Sigmoid colon (tissue), 7 donors: ENCODE measurements around the gene KDF1. TPM values are rescaled to one million over a fixed set of nuclear protein-coding genes. Genes with fewer than 3 reads are reported as not detected.

Experiments used
- DNase-seq: peaks from one replicate; pipeline ENCODE4 v3.0.0-alpha.2; 2019
- H3K27ac ChIP-seq, 4 donors: fragments of 200-600 bp; sonication (generic); one replicate each; pipeline ENCODE4 v1.5.1; 2016 to 2019; ENCODE audit warnings: mild to moderate bottlenecking in 1 of 4
- H3K27me3 ChIP-seq, 3 donors: fragments of 200-600 bp; sonication (generic); one replicate each; pipeline ENCODE4 v1.5.1; 2019; ENCODE audit warnings: mild to moderate bottlenecking in 1 of 3
- H3K36me3 ChIP-seq, 4 donors: fragments of 200-600 bp; sonication (generic); one replicate each; pipeline ENCODE4 v1.5.1; 2016 to 2019
- H3K4me1 ChIP-seq, 4 donors: fragments of 200-600 bp; sonication (generic); one replicate each; pipeline ENCODE4 v1.5.1; 2017 to 2019
- H3K4me3 ChIP-seq, 4 donors: fragments of 200-600 bp; sonication (generic); one replicate each; pipeline ENCODE4 v1.5.1; 2017 to 2019; ENCODE audit warnings: mild to moderate bottlenecking in 2 of 4, moderate library complexity in 1 of 4
- H3K9me3 ChIP-seq, 4 donors: fragments of 200-600 bp in 3 of 4; sonication (generic) in 3 of 4; one replicate each; pipeline versions ENCODE4 v1.5.1 to v1.6.1; 2013 to 2019
- EP300 ChIP-seq, 4 donors: sonication (generic); formaldehyde crosslinking; IDR thresholded peaks; one replicate each; pipeline ENCODE4 v1.6.1; 2017; ENCODE audit warnings: antibody characterized with exemption in 4 of 4
- POLR2A ChIP-seq, 2 donors: fragments of 450-650 bp; IDR thresholded peaks; one replicate each; pipeline ENCODE4 v1.6.1; 2016; ENCODE audit warnings: antibody characterized with exemption in 2 of 2, mild to moderate bottlenecking in 2 of 2, moderate library complexity in 2 of 2
- POLR2AphosphoS5 ChIP-seq, 4 donors: sonication (generic); formaldehyde crosslinking; IDR thresholded peaks; one replicate each; pipeline ENCODE4 v1.6.1; 2017; ENCODE audit warnings: antibody characterized with exemption in 4 of 4
- WGBS, 2 donors: extraction: QIAGEN DNeasy Blood & Tissue Kit; methylation state at CpG; one replicate each; pipeline ENCODE4 v1.1.7; 2013; 5-methylcytosine and 5-hydroxymethylcytosine counted together
- intact Hi-C: fragments of 100-400 bp; cut with DNase I; formaldehyde crosslinking; loops from one replicate; pipeline ENCODE4 v1.15.1; 2023
- polyA plus RNA-seq, 3 donors: library from polyadenylated mRNA; stranded (reverse); fragments of 200-250 nt; gene quantifications; one replicate each; pipeline ENCODE4 v1.2.3, GENCODE V29; 2013
- total RNA-seq, 4 donors: library from RNA; depleted of rRNA; stranded (reverse); fragments of >200 nt; gene quantifications; one replicate each; pipeline ENCODE4 v1.1.0, GENCODE V29; 2016
- TF ChIP-seq, protein P1 (sequence below), 4 experiments: fragments of 450-650 bp in 3 of 4; fragments of 200-600 bp in 1 of 4; IDR thresholded peaks; one replicate each; pipeline ENCODE4 v1.5.1; 2016 to 2019; ENCODE audit warnings: antibody characterized with exemption in 4 of 4, mild to moderate bottlenecking in 3 of 4, moderate library complexity in 2 of 4
- donor health status: healthy with polysubstance abuse.
- donor health status: Bipolar disorder and iron deficiency.
- donor health status: healthy.

Gene KDF1
- total and polyA plus RNA-seq, 7 donors: 15.0 to 26.8 (median 20.4) TPM; not detected in 4

DNA sequence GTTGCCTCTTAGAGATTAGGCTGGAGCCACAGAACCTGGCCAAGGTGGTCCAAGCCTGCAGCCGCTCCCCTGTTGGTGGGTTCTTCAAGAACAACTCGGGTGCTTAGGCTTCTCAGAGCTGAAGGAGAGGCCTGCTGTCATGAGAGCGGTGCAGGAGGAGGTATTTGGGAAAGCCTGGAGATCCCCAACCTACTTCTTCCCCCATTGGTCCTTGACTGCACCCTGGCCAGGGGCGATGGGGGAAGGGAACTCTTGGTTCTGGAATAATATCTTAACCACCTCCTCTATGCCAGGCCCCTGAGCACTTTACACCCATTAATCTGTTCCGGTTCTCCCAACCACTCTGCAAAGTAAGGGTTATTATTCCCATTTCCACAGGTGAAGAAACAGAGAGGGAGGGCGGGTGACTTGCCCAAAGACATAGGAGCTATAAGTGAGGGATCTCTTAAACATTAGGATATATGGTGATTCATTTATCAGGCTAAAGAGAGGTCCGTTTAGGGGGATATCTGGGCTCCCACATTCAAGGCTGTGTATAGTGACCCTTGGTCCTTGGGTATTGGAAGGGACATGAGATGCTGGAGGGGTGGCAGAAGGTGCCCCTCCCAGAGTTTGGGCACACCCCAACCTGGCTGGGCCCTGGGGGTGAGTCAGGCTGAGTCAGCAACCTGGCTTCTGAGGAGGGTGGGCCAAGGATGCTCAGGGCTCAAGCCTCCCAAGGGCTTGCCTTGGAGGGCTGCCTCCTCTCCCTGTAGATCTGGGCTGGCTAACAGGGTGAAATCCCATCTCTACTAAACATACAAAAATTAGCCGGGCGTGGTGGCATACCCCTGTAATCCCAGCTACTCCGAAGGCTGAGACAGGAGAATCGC lies 38.4 kb upstream of the KDF1 start:
- no peaks in the 10 kb centered on the region for H3K9me3 ChIP-seq
- no peak overlapping the region for H3K4me3 ChIP-seq
- H3K4me1 ChIP-seq: peaks cover 0 to 90% (median 89%) of the 10 kb centered on the region in 4 donors
- TF ChIP-seq POLR2AphosphoS5 (IDR thresholded peaks at IDR 0.05) (no peak), POLR2A (IDR thresholded peaks at IDR 0.05) (no peak), EP300 (IDR thresholded peaks at IDR 0.05) (no peak)
- TF ChIP-seq, protein P1, sequence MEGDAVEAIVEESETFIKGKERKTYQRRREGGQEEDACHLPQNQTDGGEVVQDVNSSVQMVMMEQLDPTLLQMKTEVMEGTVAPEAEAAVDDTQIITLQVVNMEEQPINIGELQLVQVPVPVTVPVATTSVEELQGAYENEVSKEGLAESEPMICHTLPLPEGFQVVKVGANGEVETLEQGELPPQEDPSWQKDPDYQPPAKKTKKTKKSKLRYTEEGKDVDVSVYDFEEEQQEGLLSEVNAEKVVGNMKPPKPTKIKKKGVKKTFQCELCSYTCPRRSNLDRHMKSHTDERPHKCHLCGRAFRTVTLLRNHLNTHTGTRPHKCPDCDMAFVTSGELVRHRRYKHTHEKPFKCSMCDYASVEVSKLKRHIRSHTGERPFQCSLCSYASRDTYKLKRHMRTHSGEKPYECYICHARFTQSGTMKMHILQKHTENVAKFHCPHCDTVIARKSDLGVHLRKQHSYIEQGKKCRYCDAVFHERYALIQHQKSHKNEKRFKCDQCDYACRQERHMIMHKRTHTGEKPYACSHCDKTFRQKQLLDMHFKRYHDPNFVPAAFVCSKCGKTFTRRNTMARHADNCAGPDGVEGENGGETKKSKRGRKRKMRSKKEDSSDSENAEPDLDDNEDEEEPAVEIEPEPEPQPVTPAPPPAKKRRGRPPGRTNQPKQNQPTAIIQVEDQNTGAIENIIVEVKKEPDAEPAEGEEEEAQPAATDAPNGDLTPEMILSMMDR (IDR thresholded peaks at IDR 0.05): no peak
- peak overlapping the region; percentile 91 to 98 (median 97) for H3K27ac ChIP-seq
- intact Hi-C loops: loop anchor here (1.0 to 10.0 kb wide), 4 partner anchors 34 to 396 kb away; partner anchors contain the start of genes GPR3 and SLC9A1
- H3K36me3 ChIP-seq: peaks cover 0 to 8% (median 0%) of the 10 kb centered on the region in 4 donors
- no peak for DNase-seq
- H3K27me3 ChIP-seq: no peaks in the 10 kb centered on the region
- WGBS, 2 donors: 89 to 92% methylated on average over 11 of the region's 11 CpGs

DNA sequence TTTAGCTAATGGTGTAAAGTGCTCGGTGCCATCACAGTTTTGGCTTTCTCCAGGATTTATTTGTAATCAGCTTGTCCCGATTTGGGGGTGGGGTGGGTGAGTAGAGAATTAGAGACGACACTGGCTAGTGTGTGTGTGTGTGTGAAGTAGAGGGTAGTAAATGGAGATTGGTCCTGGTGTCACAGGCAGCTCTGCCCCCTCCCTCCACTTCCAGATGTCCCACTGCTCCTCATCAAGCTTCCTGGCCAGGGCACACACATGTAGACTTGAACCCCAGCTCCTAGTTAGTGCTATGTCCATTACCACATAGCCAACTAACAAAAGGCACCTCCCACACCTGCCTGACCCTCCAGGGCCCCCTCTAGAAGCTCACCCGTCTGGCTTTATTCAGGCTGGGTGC lies 36.4 kb upstream of the KDF1 start:
- Histone ChIP-seq H3K36me3 (no peaks in the 10 kb centered on the region), H3K27me3 (peaks cover 0 to 15% (median 5%) of the 10 kb centered on the region in 3 donors), H3K4me3 (no peak overlapping the region), H3K9me3 (no peaks in the 10 kb centered on the region), H3K27ac (peak overlapping the region; percentile 91 to 98 (median 97)), H3K4me1 (peaks cover 0 to 82% (median 78%) of the 10 kb centered on the region in 4 donors)
- no peak for DNase-seq
- intact Hi-C loops: loop anchor here (1.0 to 10.0 kb wide), 2 partner anchors 101 to 398 kb away; partner anchors contain the start of gene GPR3
- WGBS, 2 donors: 76 to 85% methylated on average over 4 of the region's 4 CpGs
- no peak for TF ChIP-seq POLR2A (IDR thresholded peaks at IDR 0.05)
- TF ChIP-seq EP300 (IDR thresholded peaks at IDR 0.05): no peak
- no peak for TF ChIP-seq POLR2AphosphoS5 (IDR thresholded peaks at IDR 0.05)
- TF ChIP-seq, protein P1 (IDR thresholded peaks at IDR 0.05): no peak

DNA sequence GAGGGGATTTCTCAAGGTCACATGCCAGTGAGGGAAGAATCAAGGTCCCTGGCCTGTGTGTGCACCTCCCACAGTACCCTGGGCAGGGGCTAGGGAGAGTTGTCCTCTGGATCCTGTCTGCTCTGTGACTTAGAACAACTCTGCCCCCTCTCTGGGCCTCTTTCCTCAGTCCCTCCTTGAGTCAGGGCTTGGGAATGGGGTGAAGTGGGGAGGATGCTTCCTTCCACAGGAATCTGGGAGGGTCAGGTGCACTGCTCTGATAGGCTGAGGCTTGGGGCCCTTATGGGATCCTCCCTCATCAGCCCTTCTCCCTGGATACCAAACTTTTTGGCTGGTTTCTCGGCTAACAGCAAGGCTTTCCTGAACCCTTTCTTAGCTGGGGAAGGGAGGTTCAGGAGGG lies 35.8 kb upstream of the KDF1 start:
- WGBS, 2 donors: 83 to 89% methylated on average over 1 of the region's 1 CpG
- Histone ChIP-seq H3K9me3 (no peaks in the 10 kb centered on the region), H3K27ac (peak overlapping the region; percentile 91 to 98 (median 97)), H3K4me3 (no peak overlapping the region), H3K27me3 (peaks cover 0 to 19% (median 5%) of the 10 kb centered on the region in 3 donors), H3K4me1 (peaks cover 0 to 75% (median 71%) of the 10 kb centered on the region in 4 donors), H3K36me3 (no peaks in the 10 kb centered on the region)
- DNase-seq: no peak
- intact Hi-C loops: loop anchor here (10.0 kb wide), 1 partner anchor 399 kb away; the partner anchor contains the start of gene GPR3
- no peak for TF ChIP-seq EP300 (IDR thresholded peaks at IDR 0.05)
- TF ChIP-seq POLR2A (IDR thresholded peaks at IDR 0.05): no peak
- TF ChIP-seq, protein P1 (IDR thresholded peaks at IDR 0.05): no peak
- TF ChIP-seq POLR2AphosphoS5 (IDR thresholded peaks at IDR 0.05): no peak

GRCh38 chr1:26994787-26995517 lies 34.7 kb upstream of the KDF1 start:
- Histone ChIP-seq H3K4me1 (peaks cover 0 to 65% (median 61%) of the 10 kb centered on the region in 4 donors), H3K36me3 (no peaks in the 10 kb centered on the region), H3K27ac (peak overlapping the region; percentile 91 to 98 (median 97)), H3K27me3 (peaks cover 0 to 19% (median 5%) of the 10 kb centered on the region in 3 donors), H3K9me3 (no peaks in the 10 kb centered on the region), H3K4me3 (peak overlapping the region; percentile 36 to 82 (median 68))
- intact Hi-C loops: loop anchor here (10.0 kb wide), 1 partner anchor 400 kb away; the partner anchor contains the start of gene GPR3
- no peak for DNase-seq
- TF ChIP-seq POLR2AphosphoS5 (IDR thresholded peaks at IDR 0.05): peak in 1 of 4 donors; percentile 27
- TF ChIP-seq EP300 (IDR thresholded peaks at IDR 0.05): no peak
- 27 to 42% methylated on average over 15 of the region's 15 CpGs for WGBS, 2 donors
